ENCODE data around the gene CHST8. TPM values are rescaled to one million over a fixed set of nuclear protein-coding genes. Genes with fewer than 3 reads are reported as not detected.
"Not testable (repeated sequence)": the region's sequence is repeated elsewhere in the genome, so short reads cannot be mapped to it uniquely, and the experiment has no call there.

Gene CHST8
- total and polyA plus RNA-seq, 4 donors: 0.09 to 0.67 (median 0.24) TPM

DNA sequence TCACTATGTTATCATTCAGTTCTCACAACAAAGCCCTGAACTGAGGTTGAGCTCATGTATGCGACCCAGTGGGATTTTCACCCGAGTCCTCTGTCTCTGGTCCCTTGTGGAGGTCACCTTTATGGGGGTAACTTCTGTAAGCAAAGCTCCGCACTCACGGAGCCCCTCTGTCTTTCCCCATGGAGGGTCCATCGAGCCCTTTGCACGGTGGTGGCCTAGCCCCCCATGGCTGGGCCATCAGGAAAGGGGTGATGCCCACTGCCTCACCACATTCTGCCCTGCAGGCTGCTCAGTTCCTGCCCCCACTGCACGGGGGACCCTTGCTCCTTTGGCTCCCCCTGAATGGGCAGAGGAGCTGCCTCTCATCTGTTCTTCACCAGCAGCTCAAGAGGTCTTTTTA, 39.6 kb downstream of the CHST8 start:
- H3K27me3 ChIP-seq (ENCODE audit: control insufficient read depth in 3 of 3, insufficient read depth in 3 of 3, low read length in 2 of 3): peaks cover 0 to 5% (median 0%) of the 10 kb centered on the region in 3 donors
- no peak overlapping the region for H3K4me3 ChIP-seq
- TF ChIP-seq CTCF (IDR thresholded peaks at IDR 0.05; ENCODE audit: control extremely low read depth, extremely low read depth): no peak
- H3K27ac ChIP-seq (ENCODE audit: low read depth in 1 of 2, low read length in 1 of 2): no peak overlapping the region
- no peaks in the 10 kb centered on the region for H3K9me3 ChIP-seq (ENCODE audit: control insufficient read depth in 4 of 4, insufficient read depth in 3 of 4, low read length in 3 of 4)
- H3K9ac ChIP-seq (ENCODE audit: insufficient read depth in 1 of 2, low read length in 2 of 2): no peak overlapping the region
- no peak for ATAC-seq (ENCODE audit: insufficient read depth, low FRiP score)
- H3K4me1 ChIP-seq (ENCODE audit: control insufficient read depth in 5 of 5, insufficient read depth in 5 of 5, low read length in 5 of 5): no peaks in the 10 kb centered on the region
- no peak for DNase-seq
- H3K36me3 ChIP-seq (ENCODE audit: control insufficient read depth in 4 of 4, insufficient read depth in 4 of 4, low read length in 4 of 4): no peaks in the 10 kb centered on the region
- 79 to 80% methylated on average over 7 of the region's 7 CpGs for WGBS, 2 donors

DNA sequence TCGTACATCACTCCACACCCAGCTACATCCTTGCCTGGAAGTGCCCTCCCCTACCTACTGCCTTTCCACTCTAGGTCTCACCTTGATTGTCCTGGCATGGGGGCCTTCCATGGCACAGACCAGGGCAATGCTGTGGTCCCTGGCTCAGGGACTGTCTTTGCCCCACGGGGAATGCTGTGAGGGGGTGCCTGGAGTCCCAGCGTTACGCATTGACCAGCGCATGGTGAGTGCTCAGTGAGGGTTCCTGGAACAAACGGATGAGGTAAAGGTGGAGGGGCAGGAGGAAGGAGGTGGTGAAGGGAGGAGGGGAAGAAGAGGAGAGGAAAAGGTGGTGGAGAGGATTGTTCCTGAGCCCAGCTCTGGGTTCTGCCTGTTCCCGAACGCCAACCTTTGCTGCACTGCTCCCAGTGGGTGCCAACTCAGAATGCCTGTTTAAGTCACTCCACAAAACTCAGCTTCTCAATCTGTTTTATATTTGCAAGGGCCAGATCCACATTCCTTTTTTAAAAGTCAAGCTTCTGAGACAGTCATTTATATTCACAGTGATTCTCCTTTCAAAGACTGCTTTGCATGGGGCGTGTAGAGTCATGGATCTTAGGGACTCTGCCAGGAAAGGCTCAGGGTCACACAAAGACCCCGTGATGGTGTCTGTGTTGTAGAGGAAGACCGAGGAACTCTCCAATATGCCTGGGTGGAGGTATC, 40.8 kb downstream of the CHST8 start:
- Histone ChIP-seq H3K4me3 (no peak overlapping the region), H3K27me3 (ENCODE audit: control insufficient read depth in 3 of 3, insufficient read depth in 3 of 3, low read length in 2 of 3) (no peaks in the 10 kb centered on the region), H3K36me3 (ENCODE audit: control insufficient read depth in 4 of 4, insufficient read depth in 4 of 4, low read length in 4 of 4) (no peaks in the 10 kb centered on the region), H3K9me3 (ENCODE audit: control insufficient read depth in 4 of 4, insufficient read depth in 3 of 4, low read length in 3 of 4) (no peaks in the 10 kb centered on the region), H3K9ac (ENCODE audit: insufficient read depth in 1 of 2, low read length in 2 of 2) (no peak overlapping the region), H3K4me1 (ENCODE audit: control insufficient read depth in 5 of 5, insufficient read depth in 5 of 5, low read length in 5 of 5) (no peaks in the 10 kb centered on the region), H3K27ac (ENCODE audit: low read depth in 1 of 2, low read length in 1 of 2) (no peak overlapping the region)
- WGBS, 2 donors: 70 to 72% methylated on average over 11 of the region's 11 CpGs
- DNase-seq (no peak), ATAC-seq (ENCODE audit: insufficient read depth, low FRiP score) (no peak)
- no peak for TF ChIP-seq CTCF (IDR thresholded peaks at IDR 0.05; ENCODE audit: control extremely low read depth, extremely low read depth)

- H3K27ac ChIP-seq (ENCODE audit: low read depth in 1 of 2, low read length in 1 of 2); H3K36me3 ChIP-seq (ENCODE audit: control insufficient read depth in 4 of 4, insufficient read depth in 4 of 4, low read length in 4 of 4); H3K27me3 ChIP-seq (ENCODE audit: control insufficient read depth in 3 of 3, insufficient read depth in 3 of 3, low read length in 2 of 3); ATAC-seq (ENCODE audit: insufficient read depth, low FRiP score); H3K9ac ChIP-seq (ENCODE audit: insufficient read depth in 1 of 2, low read length in 2 of 2); DNase-seq; H3K9me3 ChIP-seq (ENCODE audit: control insufficient read depth in 4 of 4, insufficient read depth in 3 of 4, low read length in 3 of 4); H3K4me3 ChIP-seq; H3K4me1 ChIP-seq (ENCODE audit: control insufficient read depth in 5 of 5, insufficient read depth in 5 of 5, low read length in 5 of 5): not testable (repeated sequence)
- 87 to 89% methylated on average over 9 of the region's 9 CpGs for WGBS, 2 donors
Measured at GRCh38 chr19:33663316-33663715, 41.6 kb downstream of the CHST8 start.

DNA sequence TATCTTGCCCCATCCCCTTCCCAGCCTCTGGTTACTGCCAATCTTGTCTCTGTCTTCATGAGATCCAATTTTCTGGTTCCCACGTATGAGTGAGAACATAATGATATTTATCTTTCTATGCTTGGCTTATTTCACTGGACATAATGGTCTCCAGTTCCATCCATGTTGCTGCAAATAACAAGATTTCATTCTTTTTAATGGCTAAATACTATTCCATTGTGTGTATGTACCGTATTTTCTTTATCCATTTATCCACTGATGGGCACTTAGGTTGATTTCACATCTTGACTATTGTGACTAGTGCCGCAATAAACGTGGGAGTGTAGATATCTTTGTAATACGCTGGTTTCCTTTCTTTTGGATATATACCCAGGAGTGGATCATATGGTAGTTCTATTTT, 43.0 kb downstream of the CHST8 start:
- no peak overlapping the region for H3K9ac ChIP-seq (ENCODE audit: insufficient read depth in 1 of 2, low read length in 2 of 2)
- no peaks in the 10 kb centered on the region for H3K27me3 ChIP-seq (ENCODE audit: control insufficient read depth in 3 of 3, insufficient read depth in 3 of 3, low read length in 2 of 3)
- ATAC-seq (ENCODE audit: insufficient read depth, low FRiP score) (no peak), DNase-seq (no peak)
- H3K4me3 ChIP-seq: no peak overlapping the region
- no peaks in the 10 kb centered on the region for H3K36me3 ChIP-seq (ENCODE audit: control insufficient read depth in 4 of 4, insufficient read depth in 4 of 4, low read length in 4 of 4)
- no peaks in the 10 kb centered on the region for H3K4me1 ChIP-seq (ENCODE audit: control insufficient read depth in 5 of 5, insufficient read depth in 5 of 5, low read length in 5 of 5)
- H3K27ac ChIP-seq (ENCODE audit: low read depth in 1 of 2, low read length in 1 of 2): no peak overlapping the region
- whole genome bisulfite sequencing, 2 donors: 88 to 94% methylated on average over 5 of the region's 5 CpGs
- no peaks in the 10 kb centered on the region for H3K9me3 ChIP-seq (ENCODE audit: control insufficient read depth in 4 of 4, insufficient read depth in 3 of 4, low read length in 3 of 4)
- no peak for TF ChIP-seq CTCF (IDR thresholded peaks at IDR 0.05; ENCODE audit: control extremely low read depth, extremely low read depth)

Data from lung (tissue), 12 donors.